Kidney epithelial cell (primary cell): ENCODE measurements around the gene MYRIP. TPM values are rescaled to one million over a fixed set of nuclear protein-coding genes. Genes with fewer than 3 reads are reported as not detected.

Experiments used
- DNase-seq: peaks from one replicate; pipeline ENCODE4 v3.0.0-alpha.2; 2010; ENCODE audit warnings: low read depth
- H3K27me3 ChIP-seq: 2 replicates; pipeline ENCODE4 v1.6.0; 2011; ENCODE audit warnings: low read length; ENCODE audit not compliant: control insufficient read depth, insufficient read depth
- H3K36me3 ChIP-seq: 2 replicates; pipeline ENCODE4 v1.5.1; 2011; ENCODE audit warnings: low read length; ENCODE audit not compliant: control insufficient read depth, insufficient read depth
- H3K4me3 ChIP-seq: 2 replicates; pipeline ENCODE4 v1.5.1; 2011; ENCODE audit warnings: low read depth, mild to moderate bottlenecking, control low read depth, low read length
- total RNA-seq: library from RNA; depleted of rRNA; stranded (reverse); fragments of >200 nt; gene quantifications from 2 replicates; pipeline ENCODE4 v1.2.3, GENCODE V29; 2015
- TF ChIP-seq, protein P1 (sequence below): IDR thresholded peaks from 2 replicates; pipeline ENCODE4 v1.5.1; 2011; ENCODE audit warnings: mild to moderate bottlenecking, moderate library complexity, low read length, control low read depth, inconsistent platforms; ENCODE audit not compliant: insufficient read depth, poor library complexity, severe bottlenecking

Gene MYRIP
- total RNA-seq, 1 donor from 2014 or later = 0.04 TPM

DNA sequence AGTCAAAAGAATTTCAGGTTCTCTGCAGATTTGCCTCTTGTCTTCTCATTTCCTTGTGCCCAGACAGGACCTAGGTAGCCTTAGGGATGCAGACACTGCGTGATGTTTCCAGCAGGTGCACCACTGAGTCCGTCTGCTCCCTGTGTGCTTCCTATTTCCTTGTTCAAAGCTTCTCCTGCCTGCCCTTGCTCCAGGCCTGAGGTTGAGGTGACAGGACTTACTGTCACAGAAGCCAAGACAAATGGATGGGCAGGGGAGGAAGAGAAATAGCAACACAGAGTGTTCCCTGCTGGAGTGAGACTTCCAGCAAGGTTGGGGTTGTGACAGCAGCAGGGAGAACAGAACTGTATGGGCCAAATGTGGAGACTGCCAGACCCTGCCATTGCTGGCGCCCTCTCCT lies 199.4 kb downstream of the MYRIP start:
- TF ChIP-seq, protein P1, sequence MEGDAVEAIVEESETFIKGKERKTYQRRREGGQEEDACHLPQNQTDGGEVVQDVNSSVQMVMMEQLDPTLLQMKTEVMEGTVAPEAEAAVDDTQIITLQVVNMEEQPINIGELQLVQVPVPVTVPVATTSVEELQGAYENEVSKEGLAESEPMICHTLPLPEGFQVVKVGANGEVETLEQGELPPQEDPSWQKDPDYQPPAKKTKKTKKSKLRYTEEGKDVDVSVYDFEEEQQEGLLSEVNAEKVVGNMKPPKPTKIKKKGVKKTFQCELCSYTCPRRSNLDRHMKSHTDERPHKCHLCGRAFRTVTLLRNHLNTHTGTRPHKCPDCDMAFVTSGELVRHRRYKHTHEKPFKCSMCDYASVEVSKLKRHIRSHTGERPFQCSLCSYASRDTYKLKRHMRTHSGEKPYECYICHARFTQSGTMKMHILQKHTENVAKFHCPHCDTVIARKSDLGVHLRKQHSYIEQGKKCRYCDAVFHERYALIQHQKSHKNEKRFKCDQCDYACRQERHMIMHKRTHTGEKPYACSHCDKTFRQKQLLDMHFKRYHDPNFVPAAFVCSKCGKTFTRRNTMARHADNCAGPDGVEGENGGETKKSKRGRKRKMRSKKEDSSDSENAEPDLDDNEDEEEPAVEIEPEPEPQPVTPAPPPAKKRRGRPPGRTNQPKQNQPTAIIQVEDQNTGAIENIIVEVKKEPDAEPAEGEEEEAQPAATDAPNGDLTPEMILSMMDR = no peak
- no peak for DNase-seq

DNA sequence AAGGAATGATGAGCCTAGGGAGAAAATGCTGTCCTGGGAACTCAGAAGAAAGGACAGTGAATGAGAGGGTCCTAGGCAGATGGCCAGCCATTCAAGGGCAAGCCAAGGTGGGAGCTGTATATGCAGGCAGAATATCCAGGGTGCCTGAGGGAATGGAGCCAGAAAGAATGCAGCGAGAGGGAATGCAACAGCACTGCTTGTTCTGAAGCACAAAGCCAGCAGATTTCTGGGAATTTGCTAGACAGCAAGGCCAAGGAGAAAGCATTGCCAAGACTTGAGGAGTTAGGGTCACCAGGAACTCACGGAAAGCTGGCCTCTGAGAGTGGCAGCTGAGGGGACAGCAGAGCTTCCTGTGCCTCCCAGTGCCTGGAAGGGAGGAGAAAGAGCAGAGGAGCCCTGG lies 200.6 kb downstream of the MYRIP start:
- Histone ChIP-seq H3K4me3 (no peak overlapping the region), H3K27me3 (no peaks in the 10 kb centered on the region), H3K36me3 (no peaks in the 10 kb centered on the region)
- DNase-seq = no peak
- TF ChIP-seq, protein P1 = no peak

More for the DNA sequence above, 199.4 kb downstream of the MYRIP start:
- no peaks in the 10 kb centered on the region for H3K27me3 ChIP-seq
- no peaks in the 10 kb centered on the region for H3K36me3 ChIP-seq
- no peak overlapping the region for H3K4me3 ChIP-seq

DNA sequence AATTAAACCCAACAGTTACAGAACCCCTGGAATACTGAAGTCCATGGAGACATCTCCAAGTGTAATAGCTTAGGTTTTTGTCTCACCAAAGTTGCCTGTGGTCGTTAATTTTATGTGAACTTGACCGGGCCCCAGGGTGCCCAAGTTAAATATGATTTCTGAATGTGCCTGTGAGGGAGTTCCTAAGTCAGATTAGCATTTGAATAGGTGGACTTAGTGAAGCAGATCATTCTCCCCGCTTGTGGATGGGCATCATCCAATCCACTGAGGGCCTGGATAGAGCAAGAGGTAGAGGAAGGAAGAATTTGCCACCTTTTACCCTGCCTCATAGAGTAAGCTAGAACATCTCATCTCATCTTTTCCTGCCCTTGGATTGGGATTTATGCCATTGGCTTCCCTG lies 203.0 kb downstream of the MYRIP start:
- TF ChIP-seq, protein P1 = no peak
- Histone ChIP-seq H3K27me3 (no peaks in the 10 kb centered on the region), H3K36me3 (no peaks in the 10 kb centered on the region), H3K4me3 (no peak overlapping the region)
- DNase-seq = no peak

DNA sequence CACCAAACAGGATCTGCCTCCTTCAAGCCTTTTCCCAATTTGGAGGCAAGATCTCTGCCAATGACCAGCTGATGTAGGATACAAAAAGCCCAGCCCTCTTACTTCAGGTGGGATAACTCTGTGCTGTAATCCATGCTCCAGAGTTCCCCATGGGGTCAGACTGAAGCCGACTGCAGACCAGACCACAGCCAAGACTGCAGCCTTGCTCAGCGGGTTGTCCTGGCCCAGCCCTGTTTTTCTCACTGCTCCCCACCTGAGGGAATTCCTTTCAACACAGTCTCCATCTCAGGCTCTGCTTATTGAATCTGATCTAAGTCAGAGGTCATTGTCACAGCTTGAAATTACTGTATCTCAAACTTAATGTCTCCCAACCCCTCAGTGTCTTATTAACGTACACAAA lies 207.0 kb downstream of the MYRIP start:
- no peak for DNase-seq
- Histone ChIP-seq H3K36me3 (no peaks in the 10 kb centered on the region), H3K4me3 (no peak overlapping the region), H3K27me3 (no peaks in the 10 kb centered on the region)
- TF ChIP-seq, protein P1 = no peak

DNA sequence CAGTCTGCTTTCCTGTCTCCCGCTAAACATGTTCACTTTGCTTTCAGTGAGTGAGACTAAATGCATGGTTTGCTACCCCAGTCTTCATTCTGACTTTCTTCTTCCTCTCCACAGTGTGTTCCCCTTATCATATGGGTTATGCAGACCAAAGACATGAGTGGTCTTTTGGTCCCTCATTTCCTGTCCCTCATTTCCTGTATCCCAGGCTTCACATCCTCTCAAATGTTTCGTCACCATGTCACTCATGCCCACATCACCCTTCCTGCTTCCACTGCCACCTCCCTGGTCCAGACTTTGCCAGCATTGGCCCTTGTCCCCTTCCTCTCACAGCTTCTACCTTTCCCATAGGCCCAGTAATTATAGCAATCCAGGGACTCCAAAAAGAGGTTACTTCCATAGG lies 209.0 kb downstream of the MYRIP start:
- Histone ChIP-seq H3K4me3 (no peak overlapping the region), H3K36me3 (no peaks in the 10 kb centered on the region), H3K27me3 (no peaks in the 10 kb centered on the region)
- TF ChIP-seq, protein P1 = no peak
- no peak for DNase-seq

DNA sequence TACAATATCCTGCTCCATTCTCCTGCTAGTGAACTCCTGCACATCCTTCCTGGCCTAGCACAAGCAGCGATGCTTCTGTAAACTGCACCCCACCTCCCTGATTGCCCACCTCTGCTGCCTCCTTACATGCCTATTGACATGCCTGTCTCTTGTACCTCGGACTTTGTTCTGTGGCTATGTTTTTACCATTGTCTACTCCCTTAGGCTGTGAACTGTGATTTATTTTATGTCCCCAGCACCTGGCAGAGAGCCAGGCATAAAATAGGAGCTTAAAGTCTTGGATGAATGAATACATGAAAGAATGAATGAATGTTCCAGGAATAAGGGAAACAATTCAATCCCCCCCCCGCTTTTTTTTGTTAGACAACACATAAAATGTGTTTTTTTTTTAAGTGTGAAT lies 210.0 kb downstream of the MYRIP start:
- Histone ChIP-seq H3K36me3 (no peaks in the 10 kb centered on the region), H3K27me3 (no peaks in the 10 kb centered on the region), H3K4me3 (no peak overlapping the region)
- DNase-seq = no peak
- TF ChIP-seq, protein P1 = no peak
